HepG2 (cell line): ENCODE data around the gene SEMA4B. TPM values are rescaled to one million over a fixed set of nuclear protein-coding genes. Genes with fewer than 3 reads are reported as not detected.

ENCODE experiments used
- AGO1 ChIP-seq: fragments of 200-400 bp; formaldehyde crosslinking; IDR thresholded peaks from 2 replicates; pipeline ENCODE4 v1.6.1; 2017; ENCODE audit warnings: mild to moderate bottlenecking, low read depth, low read length, moderate library complexity; ENCODE audit not compliant: poor library complexity, severe bottlenecking
- BATF2 ChIP-seq: sonication (generic); formaldehyde crosslinking; IDR thresholded peaks from 2 replicates; pipeline ENCODE4 v1.8.0; 2022; ENCODE audit warnings: mild to moderate bottlenecking, missing genetic modification reagents, moderate library complexity
- FOSL2 ChIP-seq: sonication (generic); formaldehyde crosslinking; IDR thresholded peaks from 2 replicates; pipeline ENCODE4 v1.4.0; 2020; ENCODE audit warnings: missing genetic modification reagents
- KDM2A ChIP-seq: sonication (generic); formaldehyde crosslinking; IDR thresholded peaks from 2 replicates; pipeline ENCODE4 v1.4.0; 2020; ENCODE audit warnings: low read depth, missing genetic modification reagents, borderline replicate concordance
- KLF6 ChIP-seq: IDR thresholded peaks from 2 replicates; pipeline ENCODE4 v1.8.0; 2016; ENCODE audit warnings: missing biosample characterization, missing genetic modification reagents
- MXD3 ChIP-seq: IDR thresholded peaks from 2 replicates; pipeline ENCODE4 v1.6.1; 2016; ENCODE audit warnings: mild to moderate bottlenecking, missing biosample characterization, missing genetic modification reagents
- MXD4 ChIP-seq: IDR thresholded peaks from 2 replicates; pipeline ENCODE4 v1.6.1; 2016; ENCODE audit warnings: mild to moderate bottlenecking, missing biosample characterization, missing genetic modification reagents
- PAXIP1 ChIP-seq: sonication (generic); formaldehyde crosslinking; conservative IDR thresholded peaks from 2 replicates; pipeline ENCODE4 v1.4.0; 2020; ENCODE audit warnings: mild to moderate bottlenecking, missing genetic modification reagents, moderate library complexity
- PRMT3 ChIP-seq: sonication (generic); formaldehyde crosslinking; IDR thresholded peaks from 2 replicates; pipeline ENCODE4 v1.8.1; 2022; ENCODE audit warnings: low read depth, mild to moderate bottlenecking, moderate library complexity, missing genetic modification reagents, borderline replicate concordance
- SNAPC4 ChIP-seq: sonication (generic); formaldehyde crosslinking; IDR thresholded peaks from 2 replicates; pipeline ENCODE4 v1.4.0; 2020; ENCODE audit warnings: mild to moderate bottlenecking, missing genetic modification reagents
- STAT6 ChIP-seq: sonication (generic); formaldehyde crosslinking; IDR thresholded peaks from 2 replicates; pipeline ENCODE4 v1.4.0; 2020; ENCODE audit warnings: missing genetic modification reagents, mild to moderate bottlenecking, borderline replicate concordance
- SUZ12 ChIP-seq: fragments of 150-350 bp; IDR thresholded peaks from 2 replicates; pipeline ENCODE4 v1.6.1; 2014; ENCODE audit warnings: low read depth, low read length
- ZMYM2 ChIP-seq: sonication (generic); formaldehyde crosslinking; IDR thresholded peaks from 2 replicates; pipeline ENCODE4 v1.8.0; 2022; ENCODE audit warnings: mild to moderate bottlenecking, missing genetic modification reagents
- ZNF333 ChIP-seq: sonication (generic); formaldehyde crosslinking; IDR thresholded peaks from 2 replicates; pipeline ENCODE4 v1.4.0; 2020; ENCODE audit warnings: mild to moderate bottlenecking, missing genetic modification reagents, borderline replicate concordance
- ZNF354B ChIP-seq: sonication (generic); formaldehyde crosslinking; IDR thresholded peaks from 2 replicates; pipeline ENCODE4 v1.8.0; 2022; ENCODE audit warnings: mild to moderate bottlenecking, missing genetic modification reagents
- polyA plus RNA-seq, 8 experiments: library from polyadenylated mRNA; depleted of rRNA in 3 of 8; stranded (reverse) in 7 of 8; unstranded in 1 of 8; fragments of >200 nt; fragmentation: Illumina TruSeq in 4 of 8; extraction: Trizol in 4 of 8; gene quantifications; 2 replicates each; pipeline versions ENCODE4 v1.2.1 to v1.2.3, GENCODE V29; 2011 to 2016; ENCODE audit warnings: low read depth in 4 of 8, missing spikeins in 1 of 8, mixed read lengths in 1 of 8; ENCODE audit not compliant: insufficient read depth in 1 of 8
- total RNA-seq, 5 experiments: library from RNA; depleted of rRNA; stranded (reverse); fragments of >200 nt; fragmentation: Illumina TruSeq; extraction: Trizol; gene quantifications; 2 replicates each; pipeline ENCODE4 v1.2.3, GENCODE V29; 2016; ENCODE audit warnings: low read depth in 1 of 5

Gene SEMA4B
- total and polyA plus RNA-seq, 2 of the 13 experiments (the other 11 are each of a cell fraction or from before 2014, with no cell fraction given), result 2.1 to 17.0 TPM

- peak; percentile 68; the same call in 1 of the 2 replicates for TF ChIP-seq SNAPC4 (CRISPR knock-in tag)
- TF ChIP-seq KDM2A (CRISPR knock-in tag), result peak; percentile 90
- TF ChIP-seq ZNF354B (CRISPR knock-in tag), result peak; percentile 53; the same call in 1 of the 2 replicates
- peak; percentile 31; the same call in 1 of the 2 replicates for TF ChIP-seq MXD4
- peak; percentile 26; the same call in 1 of the 2 replicates for TF ChIP-seq ZMYM2 (CRISPR knock-in tag)
- peak; percentile 77; the same call in 1 of the 2 replicates for TF ChIP-seq BATF2 (CRISPR knock-in tag)
- 0 out of 2 replicates have a peak, but pooled peaks have one; percentile 34 for TF ChIP-seq PAXIP1
- TF ChIP-seq PRMT3 (CRISPR knock-in tag), result 0 out of 2 replicates have a peak, but pooled peaks have one; percentile 46
- TF ChIP-seq SUZ12, result no peak
- TF ChIP-seq STAT6, result 0 out of 2 replicates have a peak, but pooled peaks have one; percentile 36
- TF ChIP-seq KLF6 (CRISPR knock-in tag), result peak; percentile 90
- TF ChIP-seq ZNF333 (CRISPR knock-in tag), result 0 out of 2 replicates have a peak, but pooled peaks have one; percentile 12
- TF ChIP-seq AGO1, result peak; percentile 49
- peak; percentile 97 for TF ChIP-seq MXD3
- peak; percentile 37 for TF ChIP-seq FOSL2 (CRISPR knock-in tag)
Observed at GRCh38 chr15:90265271-90266060, 64.3 kb downstream of the SEMA4B start, which contains the start of gene NGRN (continued).
